Neutrophil (primary cell): ENCODE measurements around the gene RNGTT.

Experiments used
- H3K27ac ChIP-seq: fragments of 200-600 bp; sonication (generic); 2 replicates; pipeline ENCODE4 v1.5.1; 2016; ENCODE audit warnings: mild to moderate bottlenecking, moderate library complexity
- H3K27me3 ChIP-seq: fragments of 200-600 bp; sonication (generic); 2 replicates; pipeline ENCODE4 v1.6.0; 2016; ENCODE audit warnings: mild to moderate bottlenecking
- H3K36me3 ChIP-seq: fragments of 200-600 bp; sonication (generic); 2 replicates; pipeline ENCODE4 v1.5.1; 2017
- H3K4me1 ChIP-seq, 2 experiments: fragments of 200-600 bp in 1 of 2; sonication (generic) in 1 of 2; 1 replicate in 1 of 2; 2 replicates in 1 of 2; pipeline versions ENCODE4 v1.5.1 to v1.6.1; 2013 to 2016; ENCODE audit warnings: low read depth in 1 of 2, low read length in 1 of 2, mild to moderate bottlenecking in 1 of 2, moderate library complexity in 1 of 2; ENCODE audit not compliant: control insufficient read depth in 1 of 2, insufficient read depth in 1 of 2
- H3K4me3 ChIP-seq, 2 experiments: fragments of 200-600 bp in 1 of 2; sonication (generic) in 1 of 2; 1 replicate in 1 of 2; 2 replicates in 1 of 2; pipeline ENCODE4 v1.5.1; 2013 to 2016; ENCODE audit warnings: low read depth in 1 of 2, low read length in 1 of 2, mild to moderate bottlenecking in 1 of 2, moderate library complexity in 1 of 2
- H3K9me3 ChIP-seq: fragments of 200-600 bp; sonication (generic); 2 replicates; pipeline ENCODE4 v1.5.1; 2016
- CTCF ChIP-seq: fragments of 200-600 bp; sonication (generic); IDR thresholded peaks from 2 replicates; pipeline ENCODE4 v1.5.1; 2016; ENCODE audit warnings: antibody characterized with exemption

Gene RNGTT

GRCh38 chr6:88705601-88706000, 257.8 kb downstream of the RNGTT start:
- Histone ChIP-seq H3K27me3 (no peaks in the 10 kb centered on the region), H3K27ac (no peak overlapping the region), H3K4me1 (no peaks in the 10 kb centered on the region), H3K9me3 (no peaks in the 10 kb centered on the region), H3K36me3 (no peaks in the 10 kb centered on the region), H3K4me3 (no peak overlapping the region)
- TF ChIP-seq CTCF, result no peak

- TF ChIP-seq CTCF, result no peak
- Histone ChIP-seq H3K27me3 (no peaks in the 10 kb centered on the region), H3K36me3 (no peaks in the 10 kb centered on the region), H3K4me3 (no peak overlapping the region), H3K27ac (no peak overlapping the region), H3K9me3 (no peaks in the 10 kb centered on the region), H3K4me1 (no peaks in the 10 kb centered on the region)
Measured at GRCh38 chr6:88704980-88705379, 258.4 kb downstream of the RNGTT start.

GRCh38 chr6:88702956-88703556, 260.4 kb downstream of the RNGTT start:
- Histone ChIP-seq H3K4me3 (no peak overlapping the region), H3K4me1 (no peaks in the 10 kb centered on the region), H3K27ac (no peak overlapping the region), H3K27me3 (no peaks in the 10 kb centered on the region), H3K36me3 (no peaks in the 10 kb centered on the region), H3K9me3 (no peaks in the 10 kb centered on the region)
- TF ChIP-seq CTCF, result no peak

GRCh38 chr6:88698661-88699060, 264.8 kb downstream of the RNGTT start:
- no peaks in the 10 kb centered on the region for H3K27me3 ChIP-seq
- TF ChIP-seq CTCF, result no peak
- no peaks in the 10 kb centered on the region for H3K9me3 ChIP-seq
- H3K4me1 ChIP-seq, result no peaks in the 10 kb centered on the region
- no peak overlapping the region for H3K4me3 ChIP-seq
- no peak overlapping the region for H3K27ac ChIP-seq
- no peaks in the 10 kb centered on the region for H3K36me3 ChIP-seq

- Histone ChIP-seq H3K36me3 (no peaks in the 10 kb centered on the region), H3K4me3 (no peak overlapping the region), H3K4me1 (no peaks in the 10 kb centered on the region), H3K9me3 (no peaks in the 10 kb centered on the region), H3K27me3 (no peaks in the 10 kb centered on the region), H3K27ac (no peak overlapping the region)
- no peak for TF ChIP-seq CTCF
Measured at GRCh38 chr6:88695937-88696336, 267.5 kb downstream of the RNGTT start.

GRCh38 chr6:88683734-88684133, 279.7 kb downstream of the RNGTT start:
- Histone ChIP-seq H3K27me3 (no peaks in the 10 kb centered on the region), H3K9me3 (no peaks in the 10 kb centered on the region), H3K4me1 (peaks cover 0 to 4% of the 10 kb centered on the region in 2 experiments), H3K36me3 (no peaks in the 10 kb centered on the region), H3K4me3 (no peak overlapping the region), H3K27ac (no peak overlapping the region)
- no peak for TF ChIP-seq CTCF
